HG02885 (cell line): Measurements from ENCODE around the gene NPPA.

Experiments
- ATAC-seq: cut with Tn5 transposase; IDR thresholded peaks from one replicate; pipeline ENCODE4 v1.9.1; 2021; ENCODE audit warnings: mild to moderate bottlenecking; ENCODE audit not compliant: unreplicated experiment, poor library complexity

NPPA gene

DNA sequence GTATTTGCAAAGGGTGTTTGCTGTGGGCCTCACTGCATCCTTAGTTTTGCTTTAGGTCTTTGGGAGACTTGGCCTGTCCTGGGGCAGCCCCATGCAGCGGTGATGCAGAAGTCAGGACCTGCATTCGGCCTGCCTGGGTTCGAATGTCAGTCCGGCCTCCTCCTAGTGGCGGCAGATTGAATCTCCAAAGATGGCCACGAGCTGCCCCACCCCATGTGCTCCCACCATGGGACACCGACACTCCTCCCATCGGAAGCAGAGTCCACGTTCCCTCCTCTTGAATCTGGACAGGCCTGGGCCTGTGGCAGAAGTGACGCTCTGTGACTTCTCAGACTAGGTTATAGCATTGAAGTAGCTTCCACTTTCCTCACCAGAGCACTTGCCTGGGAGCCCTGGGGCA is 27.5 kb upstream of the NPPA start:
- no peak for ATAC-seq

DNA sequence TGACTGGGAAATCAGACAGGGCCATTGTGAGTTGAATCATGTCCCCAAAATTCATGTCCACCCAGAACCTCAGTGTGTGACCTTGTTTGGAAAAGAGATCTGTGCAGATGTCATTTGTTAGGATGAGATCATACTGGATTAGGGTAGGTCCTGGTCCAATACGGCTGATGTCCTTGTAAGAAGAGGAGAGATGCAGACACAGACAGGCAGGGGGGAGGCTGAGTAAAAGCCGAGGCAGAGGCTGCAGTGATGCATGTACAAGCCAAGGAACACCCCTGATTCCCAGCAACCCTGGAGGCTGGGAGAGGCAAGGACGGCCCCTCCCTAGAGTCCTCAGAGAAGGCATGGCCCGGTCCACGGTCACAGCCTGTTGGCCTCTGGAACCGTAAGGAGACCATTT is 27.0 kb upstream of the NPPA start:
- no peak for ATAC-seq

DNA sequence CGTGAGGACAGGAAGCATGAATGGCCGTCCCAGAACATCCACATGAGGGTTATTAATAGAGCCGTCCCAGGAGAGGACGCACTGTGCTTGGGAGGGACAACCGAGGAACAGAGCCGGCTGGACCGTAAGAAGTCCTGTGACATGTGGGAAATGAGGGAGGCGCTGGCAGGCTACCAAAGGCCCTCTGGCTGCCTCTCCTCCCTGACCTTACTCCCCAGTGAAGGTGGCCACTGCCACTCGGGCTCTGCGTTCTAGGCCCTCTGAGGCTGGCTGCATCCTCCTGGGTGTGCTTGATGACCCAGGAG is 26.6 kb upstream of the NPPA start:
- no peak for ATAC-seq

DNA sequence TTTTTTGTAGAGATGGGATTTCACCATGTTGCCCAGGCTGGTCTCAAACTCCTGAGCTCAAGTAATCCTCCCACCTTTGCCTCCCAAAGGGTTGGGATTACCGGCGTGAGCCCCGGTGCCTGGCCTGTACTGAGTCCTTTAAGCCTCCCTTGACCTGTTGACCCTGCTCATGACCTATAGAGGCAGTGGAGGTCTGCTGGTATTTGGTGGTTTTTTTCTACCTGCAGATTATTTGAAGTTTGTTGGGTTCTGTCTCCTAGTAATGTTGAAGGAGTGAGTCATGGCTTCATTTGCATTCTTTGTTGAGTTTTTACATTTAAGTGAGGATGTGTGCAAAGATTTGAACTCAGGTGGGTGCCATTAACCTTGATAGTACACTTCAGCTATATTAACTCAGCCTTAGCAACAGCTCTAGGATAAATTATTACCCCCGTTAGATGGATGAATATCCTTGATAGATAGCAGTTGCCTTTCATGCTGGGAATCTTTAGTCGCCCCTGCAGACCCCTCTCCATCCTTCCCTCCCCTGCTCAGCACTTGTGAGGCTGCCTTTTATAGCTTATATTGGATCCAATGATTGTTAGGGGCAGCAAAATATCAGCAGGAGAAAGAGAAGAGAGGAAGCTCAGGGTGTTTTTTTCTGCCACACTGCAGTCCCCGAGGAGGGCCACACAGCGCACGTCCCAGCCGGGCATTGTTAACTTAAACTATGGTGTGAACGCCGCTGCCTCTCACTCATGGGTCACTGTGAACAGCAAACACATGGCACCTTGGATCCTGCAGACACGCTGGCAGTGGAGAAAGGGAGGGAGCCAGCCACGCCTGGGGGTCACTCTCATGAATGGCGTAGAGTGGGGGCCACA is 26.0 kb upstream of the NPPA start:
- ATAC-seq, result no peak

DNA sequence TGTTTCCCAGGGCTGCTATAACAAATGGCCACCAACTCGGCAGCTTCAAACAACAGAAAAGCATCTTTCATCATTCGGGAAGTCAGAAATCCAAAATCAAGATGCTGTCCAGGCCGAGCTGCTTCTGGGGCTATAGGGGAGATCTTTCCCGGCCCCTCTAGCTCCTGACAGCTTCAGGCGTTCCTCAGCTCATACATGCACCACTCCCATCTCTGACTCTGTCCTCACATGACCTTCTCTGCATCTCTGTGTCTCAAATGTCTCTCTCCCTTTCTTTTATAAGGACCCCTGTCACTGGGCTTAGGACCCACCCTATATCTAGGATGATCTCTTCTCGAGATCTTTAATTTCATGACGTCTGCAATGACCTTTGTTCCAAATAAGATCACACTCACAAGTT is 25.0 kb upstream of the NPPA start:
- ATAC-seq, result no peak

DNA sequence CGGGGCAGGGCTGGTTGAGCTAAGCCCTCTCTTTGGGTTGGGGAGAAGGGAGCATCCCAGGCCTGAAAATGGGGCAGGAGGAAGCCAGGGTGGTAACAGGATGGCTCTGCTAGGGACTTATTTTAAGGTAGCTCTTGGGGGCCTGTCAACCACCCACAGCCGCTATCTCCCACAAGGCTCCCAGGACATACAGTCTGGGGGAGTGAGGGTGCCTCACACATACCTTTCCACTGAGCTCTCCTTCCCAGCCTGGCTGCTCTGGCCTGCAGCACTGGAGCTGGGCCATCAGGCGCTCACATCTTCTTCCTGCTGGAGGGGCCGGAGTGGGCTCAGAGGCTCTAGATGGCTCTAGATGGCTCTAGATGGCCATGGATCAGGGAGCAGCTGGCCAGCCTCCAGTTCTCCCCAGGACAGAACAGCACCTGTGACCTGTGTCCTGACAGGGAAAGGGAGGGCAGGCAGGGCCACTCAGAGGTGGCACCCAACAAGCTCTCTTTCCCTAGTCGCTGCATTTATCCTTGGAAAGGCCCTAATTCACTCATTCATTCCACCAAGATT is 22.1 kb upstream of the NPPA start:
- no peak for ATAC-seq

DNA sequence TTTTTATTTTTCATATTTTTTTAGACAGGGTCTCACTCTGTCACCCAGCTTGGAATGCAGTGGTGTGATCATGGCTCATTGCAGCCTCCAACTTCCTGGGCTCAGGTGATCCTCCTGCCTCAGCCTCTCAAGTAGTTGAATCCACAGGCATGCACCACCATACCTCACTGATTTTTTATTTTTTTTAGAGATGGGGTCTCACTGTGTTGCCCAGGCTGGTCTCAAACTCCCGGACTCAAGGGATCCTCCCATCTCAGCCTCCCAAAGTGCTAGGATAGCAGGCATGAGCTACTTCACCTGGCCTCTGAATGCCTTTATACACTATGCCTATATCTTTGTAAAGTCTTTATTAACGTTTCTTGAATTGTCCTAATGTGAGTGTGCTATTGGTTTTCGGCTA is 21.5 kb upstream of the NPPA start:
- no peak for ATAC-seq

DNA sequence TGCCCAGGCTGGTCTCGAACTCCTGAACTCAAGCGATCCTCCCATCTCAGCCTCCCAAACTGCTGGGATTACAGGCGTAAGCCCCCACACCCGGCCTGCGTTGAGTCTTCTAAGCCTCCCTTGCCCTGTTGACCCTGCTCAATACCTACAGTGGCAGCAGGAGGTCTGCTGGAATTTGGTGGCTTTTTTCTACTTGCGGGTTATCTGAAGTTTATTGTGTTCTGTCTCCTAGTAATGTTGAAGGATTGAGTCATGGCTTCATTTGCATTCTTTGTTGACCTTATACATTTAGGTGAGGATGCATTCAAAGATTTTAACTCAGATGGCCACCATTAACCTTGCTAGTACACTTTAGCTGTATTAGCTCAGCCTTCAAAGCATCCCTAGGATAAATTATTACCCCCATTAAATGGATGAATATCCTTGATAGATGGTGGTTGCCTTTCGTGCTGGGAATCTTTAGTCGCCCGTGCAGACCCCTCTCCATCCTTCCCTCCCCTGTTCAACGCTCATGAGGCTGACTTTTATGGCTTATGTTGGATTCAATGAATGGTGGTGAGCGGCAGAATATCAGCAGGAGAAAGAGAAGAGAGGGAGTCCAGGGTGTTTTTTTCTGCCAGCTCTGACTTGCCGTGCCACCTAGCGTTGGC is 20.9 kb upstream of the NPPA start:
- no peak for ATAC-seq

DNA sequence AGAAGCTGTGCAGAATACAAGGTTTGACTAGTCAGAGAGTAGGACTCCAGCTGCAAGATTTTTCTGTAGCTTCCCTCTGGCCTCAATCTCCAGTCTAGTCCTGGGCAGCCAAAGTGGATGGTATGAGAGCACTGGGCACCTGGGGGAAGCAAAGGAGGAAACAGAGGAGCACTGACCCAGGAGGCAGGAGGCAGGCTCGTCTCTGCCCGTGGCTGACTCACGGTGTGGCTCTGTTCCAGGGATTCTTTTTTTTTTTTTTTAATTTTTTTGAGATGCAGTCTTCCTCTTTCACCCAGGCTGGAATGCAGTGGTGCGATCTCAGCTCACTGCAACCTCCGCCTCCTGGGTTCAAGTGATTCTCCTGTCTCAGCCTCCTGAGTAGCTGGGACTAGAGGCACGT is 15.3 kb upstream of the NPPA start:
- no peak for ATAC-seq

DNA sequence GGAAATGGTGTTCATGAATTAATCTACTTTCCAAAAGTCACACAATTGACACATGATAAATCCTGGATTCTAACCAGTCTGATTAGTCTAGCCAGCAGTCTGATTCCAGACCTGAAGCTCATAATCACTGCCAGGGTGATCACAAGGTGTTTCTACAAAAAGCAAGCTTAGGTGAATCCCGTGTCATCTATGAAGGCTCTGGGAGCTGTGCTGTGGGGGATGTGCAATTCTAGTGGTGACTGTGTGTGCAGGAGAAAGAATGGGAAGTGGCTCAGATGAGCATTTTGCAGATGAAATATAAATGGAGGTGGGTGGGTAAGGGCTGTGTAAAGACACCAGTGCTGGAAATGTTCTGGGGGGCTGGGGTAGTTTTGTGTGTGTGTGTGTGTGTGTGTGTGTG is 13.0 kb upstream of the NPPA start:
- no peak for ATAC-seq

DNA sequence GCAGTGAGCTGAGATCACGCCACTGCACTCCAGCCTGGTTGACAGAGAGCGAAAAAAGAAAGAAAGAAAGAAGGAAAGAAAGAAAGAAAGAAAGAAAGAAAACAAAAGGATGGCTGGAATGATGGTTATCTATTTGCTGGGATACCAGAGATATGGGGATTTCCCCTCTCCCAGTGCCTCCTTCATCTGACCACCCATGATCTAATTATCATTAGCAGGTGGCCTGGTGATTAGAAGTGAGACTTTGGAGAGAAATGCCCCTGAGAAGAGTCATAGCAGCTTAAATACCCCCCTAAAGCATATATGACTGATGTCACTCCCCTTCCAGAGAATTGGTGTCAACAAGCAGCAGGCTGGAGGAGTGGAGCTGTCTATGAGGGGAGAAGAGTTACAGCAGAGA is 12.5 kb upstream of the NPPA start:
- no peak for ATAC-seq

DNA sequence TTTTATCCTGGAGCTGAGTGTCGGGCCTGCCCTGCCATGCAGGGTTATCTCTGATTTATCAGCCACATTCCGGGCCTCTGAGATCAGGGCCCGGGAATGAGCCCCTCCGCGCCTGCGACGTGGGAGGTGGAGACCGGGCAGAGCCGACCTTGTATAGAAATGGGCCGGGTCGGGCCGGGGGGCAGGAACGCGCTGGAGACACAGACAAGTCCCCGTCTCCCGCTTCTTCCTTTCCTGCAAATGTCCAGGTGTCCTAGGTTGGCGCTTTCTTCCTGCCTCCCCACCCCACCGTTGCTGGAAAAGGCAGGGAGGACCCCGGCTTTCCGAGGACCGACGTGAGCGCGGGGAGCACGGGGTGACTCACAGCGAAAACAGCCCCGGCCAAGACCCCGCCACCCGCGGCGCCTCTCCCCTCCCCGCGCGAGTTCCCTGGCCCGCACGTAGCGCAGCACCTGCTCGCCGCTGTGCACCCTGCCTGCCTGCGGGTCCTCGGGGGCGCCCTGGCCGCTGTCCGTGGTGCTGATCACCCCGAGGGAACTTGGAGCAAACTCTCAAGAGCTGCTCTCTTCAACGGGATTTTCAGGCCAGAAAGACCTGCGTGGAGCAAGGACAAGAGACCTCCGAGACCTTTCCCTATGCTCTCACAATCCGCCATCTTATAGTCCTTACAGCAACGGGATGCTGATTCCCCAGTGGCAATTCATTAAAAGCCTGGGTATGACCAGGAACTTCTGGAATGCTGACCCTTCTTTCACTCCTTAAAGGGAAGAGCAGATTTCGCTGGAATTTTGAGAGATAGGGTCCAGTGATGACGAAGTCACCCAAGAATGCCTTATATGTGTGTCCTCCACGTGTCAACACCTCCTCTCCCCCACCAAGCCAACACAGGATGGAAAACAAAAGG is 11.6 kb upstream of the NPPA start:
- no peak for ATAC-seq

DNA sequence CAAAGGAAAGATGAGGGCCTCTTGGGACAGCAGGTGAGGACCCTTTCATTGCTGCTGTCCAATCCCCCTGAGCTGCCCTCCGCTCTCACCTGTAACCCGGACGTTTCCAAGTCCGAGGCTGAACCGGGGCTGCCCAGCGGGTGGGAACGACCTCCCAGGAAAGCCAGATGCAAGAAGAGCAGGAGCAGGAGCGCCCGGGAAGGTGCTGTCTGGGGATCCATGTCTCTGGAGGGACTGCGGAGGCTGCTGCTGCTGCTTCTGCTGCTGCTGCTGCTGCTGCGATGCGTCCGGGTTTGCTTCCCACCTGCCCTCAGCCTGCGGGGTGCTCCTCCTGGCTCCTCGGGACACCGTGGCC is 11.0 kb upstream of the NPPA start, which contains the start of gene NPPB:
Gene NPPB (minus strand): TSS at position 333 of the 355 bp plus-strand sequence. CDS start 112 bp downstream, at position 221.
- no peak for ATAC-seq

DNA sequence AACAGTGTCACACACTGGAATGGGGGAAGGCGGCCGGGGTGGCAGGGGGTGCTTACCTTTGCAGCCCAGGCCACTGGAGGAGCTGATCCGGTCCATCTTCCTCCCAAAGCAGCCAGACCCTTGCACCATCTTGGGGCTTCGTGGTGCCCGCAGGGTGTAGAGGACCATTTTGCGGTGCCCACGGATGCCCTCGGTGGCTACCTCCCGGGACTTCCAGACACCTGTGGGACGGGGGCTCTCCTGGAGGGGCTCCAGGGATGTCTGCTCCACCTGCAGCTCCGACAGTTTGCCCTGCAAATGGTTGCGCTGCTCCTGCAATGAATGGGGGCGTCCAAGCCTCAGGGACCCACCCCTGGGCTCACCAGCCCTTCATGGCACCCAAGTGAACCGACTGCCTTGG is 10.6 kb upstream of the NPPA start:
- ATAC-seq, result no peak

DNA sequence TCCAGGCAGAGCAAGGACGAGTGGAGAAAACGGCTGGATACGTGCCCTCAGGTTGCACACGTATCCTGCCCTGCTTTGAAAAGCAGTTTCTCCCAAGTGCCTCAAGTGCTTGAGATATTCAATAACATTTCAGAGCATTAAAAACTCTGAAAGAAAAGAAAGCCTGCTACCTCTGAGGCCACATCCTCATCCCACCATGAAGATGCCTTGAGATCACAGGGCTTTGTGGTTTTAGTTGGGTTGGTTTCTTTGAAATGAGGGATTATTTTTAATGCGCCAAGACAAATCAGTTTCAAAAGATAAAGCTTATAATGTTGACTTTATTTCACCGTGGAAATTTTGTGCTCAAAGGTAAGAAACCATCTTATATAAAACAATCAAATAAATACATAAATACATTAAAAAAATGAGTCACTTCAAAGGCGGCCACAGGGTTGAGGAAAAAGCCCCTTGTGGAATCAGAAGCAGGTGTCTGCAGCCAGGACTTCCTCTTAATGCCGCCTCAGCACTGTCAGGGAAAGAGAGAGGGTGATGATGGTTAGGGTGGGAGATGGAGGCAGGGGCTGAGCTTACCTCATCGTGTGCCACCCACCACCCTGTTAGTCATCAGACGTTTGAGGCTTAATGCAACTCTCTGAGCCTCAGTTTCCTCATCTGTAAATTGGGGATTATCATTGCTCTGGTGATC is 9.7 kb upstream of the NPPA start:
- no peak for ATAC-seq

DNA sequence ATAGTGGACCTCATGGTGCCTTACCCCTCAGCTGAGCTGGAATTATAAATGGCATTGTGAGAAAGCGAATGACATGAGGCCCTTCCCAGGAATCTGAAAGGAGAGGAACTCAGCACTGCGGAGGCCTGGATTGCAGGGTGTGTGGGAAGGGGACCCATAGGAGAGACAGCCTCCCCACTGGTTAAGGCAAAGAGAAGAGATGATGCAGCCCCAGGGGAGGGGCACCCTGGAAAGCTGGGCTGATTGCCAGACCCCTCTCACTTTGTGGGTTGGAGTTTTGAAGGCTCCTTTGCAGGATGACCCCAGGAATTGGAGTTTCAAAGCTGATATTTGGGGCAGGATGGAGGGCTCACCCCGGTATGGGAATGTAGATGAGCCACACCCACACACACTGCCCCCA is 9.1 kb upstream of the NPPA start:
- no peak for ATAC-seq

DNA sequence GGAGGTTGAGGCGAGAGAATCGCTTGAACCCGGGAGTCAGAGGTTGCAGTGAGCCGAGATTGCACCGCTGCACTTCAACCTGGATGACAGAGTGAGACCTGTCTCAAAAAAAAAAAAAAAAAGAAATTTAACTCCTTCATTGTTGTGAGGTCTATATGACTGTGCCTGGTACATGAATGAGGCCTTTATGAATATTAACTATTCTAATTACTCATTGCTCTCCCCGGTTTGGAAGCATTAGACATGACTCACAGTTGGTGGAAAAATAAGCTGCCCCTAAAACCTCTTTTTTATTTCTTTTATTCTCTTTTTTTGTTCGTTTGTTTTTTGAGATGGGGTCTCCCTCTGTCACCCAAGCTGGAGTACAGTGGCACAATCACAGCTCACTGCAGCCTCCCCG is 7.8 kb upstream of the NPPA start:
- ATAC-seq, result no peak

DNA sequence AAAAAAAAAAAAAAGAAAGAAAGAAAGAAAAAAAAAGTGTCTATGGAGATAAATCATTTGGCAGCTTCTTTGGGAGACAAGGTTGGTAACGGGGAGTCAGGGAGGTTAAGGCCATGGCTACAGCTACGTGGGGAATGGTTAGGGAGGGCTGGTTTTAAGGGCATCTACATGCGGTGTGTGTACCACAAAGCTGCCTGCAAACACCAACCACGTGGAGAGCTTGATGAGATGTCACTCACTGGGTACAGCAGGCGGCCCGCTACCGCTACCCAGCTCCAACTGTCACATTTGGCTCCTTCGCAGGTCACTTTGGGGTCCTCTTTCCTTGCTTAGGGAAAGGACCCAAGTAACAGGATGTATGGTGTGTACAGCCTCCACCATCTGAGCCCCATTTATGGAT is 6.9 kb upstream of the NPPA start:
- ATAC-seq, result no peak

DNA sequence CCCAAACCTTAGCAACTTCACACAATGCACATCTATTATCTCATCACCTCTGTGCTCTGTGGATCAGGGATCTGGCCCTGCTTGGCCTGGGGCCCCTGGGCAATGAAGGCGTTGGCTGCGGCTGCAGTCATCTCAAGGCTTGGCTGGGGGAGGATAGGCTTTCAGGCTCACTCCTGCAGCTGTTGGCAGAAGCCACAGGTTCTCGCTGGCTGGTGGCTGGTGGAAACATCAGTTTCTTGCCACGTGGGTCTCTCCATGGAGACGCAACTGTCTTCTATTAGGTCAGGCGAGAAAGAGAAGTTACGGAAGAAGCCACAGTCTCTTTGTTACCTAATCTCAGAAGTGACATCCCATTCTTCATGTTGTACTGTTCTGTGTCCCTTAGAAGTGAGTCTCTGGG is 3.6 kb upstream of the NPPA start:
- ATAC-seq, result no peak

DNA sequence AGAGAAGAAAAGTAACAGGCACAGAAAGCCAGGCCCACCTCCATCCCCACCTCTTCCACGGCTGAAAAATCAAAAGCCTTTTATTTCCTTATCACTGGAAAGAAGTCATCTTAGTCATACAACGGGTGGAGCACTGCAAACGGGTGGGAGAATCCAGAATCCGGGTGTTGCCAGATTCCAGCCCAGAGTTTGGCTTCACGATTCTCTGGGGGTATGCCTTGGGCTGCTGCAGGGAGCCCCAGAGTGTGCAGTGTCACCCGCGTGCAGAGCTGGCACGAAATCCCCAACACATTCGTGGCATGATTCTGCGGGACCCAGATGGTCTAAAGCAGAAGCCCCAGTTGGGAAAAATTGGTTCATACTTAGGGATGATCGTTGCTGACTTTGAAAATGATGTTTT is 2.6 kb upstream of the NPPA start:
- no peak for ATAC-seq

DNA sequence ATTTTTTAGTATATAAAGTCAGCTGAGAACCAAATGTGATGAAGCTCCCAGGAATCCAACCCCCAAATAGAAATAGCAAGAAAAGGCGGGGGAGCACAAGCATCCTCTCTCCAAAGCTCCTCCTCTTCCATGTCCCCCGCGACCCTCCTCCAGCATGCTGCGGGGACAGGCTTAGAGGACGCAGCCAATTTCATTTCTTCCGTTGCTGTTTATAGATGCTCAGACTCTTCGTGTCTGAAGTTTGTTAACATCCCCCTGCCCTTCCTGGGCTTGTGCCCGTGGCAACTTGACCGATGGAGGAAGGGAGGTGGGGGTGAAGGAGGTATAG is 754 bp upstream of the NPPA start:
- ATAC-seq, result no peak
